Uterus (tissue), 2 donors: Measurements from ENCODE around the gene TSPAN17.
"Not testable (repeated sequence)": the region's sequence is repeated elsewhere in the genome, so short reads cannot be mapped to it uniquely, and the experiment has no call there.

Experiments used
- POLR2A ChIP-seq, 2 donors: fragments of 450-650 bp; IDR thresholded peaks; one replicate each; pipeline ENCODE4 v1.6.1; 2016; ENCODE audit warnings: antibody characterized with exemption in 2 of 2, mild to moderate bottlenecking in 1 of 2, moderate library complexity in 1 of 2
- TF ChIP-seq, protein P1 (sequence below), 4 experiments: fragments of 200-600 bp in 2 of 4; fragments of 450-650 bp in 2 of 4; sonication (generic) in 2 of 4; IDR thresholded peaks; one replicate each; pipeline ENCODE4 v1.5.1; 2016 to 2019; ENCODE audit warnings: antibody characterized with exemption in 4 of 4, mild to moderate bottlenecking in 2 of 4, moderate library complexity in 1 of 4

- not testable (repeated sequence) for TF ChIP-seq POLR2A (IDR thresholded peaks at IDR 0.05)
- TF ChIP-seq, protein P1, sequence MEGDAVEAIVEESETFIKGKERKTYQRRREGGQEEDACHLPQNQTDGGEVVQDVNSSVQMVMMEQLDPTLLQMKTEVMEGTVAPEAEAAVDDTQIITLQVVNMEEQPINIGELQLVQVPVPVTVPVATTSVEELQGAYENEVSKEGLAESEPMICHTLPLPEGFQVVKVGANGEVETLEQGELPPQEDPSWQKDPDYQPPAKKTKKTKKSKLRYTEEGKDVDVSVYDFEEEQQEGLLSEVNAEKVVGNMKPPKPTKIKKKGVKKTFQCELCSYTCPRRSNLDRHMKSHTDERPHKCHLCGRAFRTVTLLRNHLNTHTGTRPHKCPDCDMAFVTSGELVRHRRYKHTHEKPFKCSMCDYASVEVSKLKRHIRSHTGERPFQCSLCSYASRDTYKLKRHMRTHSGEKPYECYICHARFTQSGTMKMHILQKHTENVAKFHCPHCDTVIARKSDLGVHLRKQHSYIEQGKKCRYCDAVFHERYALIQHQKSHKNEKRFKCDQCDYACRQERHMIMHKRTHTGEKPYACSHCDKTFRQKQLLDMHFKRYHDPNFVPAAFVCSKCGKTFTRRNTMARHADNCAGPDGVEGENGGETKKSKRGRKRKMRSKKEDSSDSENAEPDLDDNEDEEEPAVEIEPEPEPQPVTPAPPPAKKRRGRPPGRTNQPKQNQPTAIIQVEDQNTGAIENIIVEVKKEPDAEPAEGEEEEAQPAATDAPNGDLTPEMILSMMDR (IDR thresholded peaks at IDR 0.05), result not testable (repeated sequence)
Measured at GRCh38 chr5:176699446-176699845, 52.2 kb downstream of the TSPAN17 start.
